GM10266 (cell line): ENCODE results near the gene CLEC4C.

Experiments
- DNase-seq: peaks from one replicate; pipeline ENCODE4 v3.0.0; 2012; ENCODE audit errors: extremely low spot score
- TF ChIP-seq, protein P1 (sequence below): IDR thresholded peaks from 2 replicates; pipeline ENCODE4 v1.5.1; 2012; ENCODE audit warnings: mild to moderate bottlenecking, low read depth; ENCODE audit not compliant: control insufficient read depth, insufficient read depth; ENCODE audit errors: missing control alignments

CLEC4C gene

DNA sequence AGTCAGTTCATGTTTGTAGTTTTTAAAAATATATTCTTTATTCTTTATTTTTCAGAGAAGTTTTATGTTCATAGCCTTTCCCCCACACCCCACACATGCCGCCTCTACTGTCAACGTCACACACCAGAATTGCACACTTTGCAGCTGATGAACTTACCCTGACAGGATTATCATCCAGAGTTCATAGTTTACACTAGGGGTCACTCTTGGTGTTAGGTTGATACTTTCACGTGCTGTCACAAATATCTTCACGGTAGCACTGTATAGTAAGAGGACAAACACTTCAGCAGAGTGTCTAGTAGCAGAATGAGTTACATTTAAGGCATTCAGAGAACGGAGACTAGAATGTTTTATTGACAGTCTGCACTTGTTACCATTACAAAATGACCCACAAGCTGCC, 30.8 kb downstream of the CLEC4C start:
- TF ChIP-seq, protein P1, sequence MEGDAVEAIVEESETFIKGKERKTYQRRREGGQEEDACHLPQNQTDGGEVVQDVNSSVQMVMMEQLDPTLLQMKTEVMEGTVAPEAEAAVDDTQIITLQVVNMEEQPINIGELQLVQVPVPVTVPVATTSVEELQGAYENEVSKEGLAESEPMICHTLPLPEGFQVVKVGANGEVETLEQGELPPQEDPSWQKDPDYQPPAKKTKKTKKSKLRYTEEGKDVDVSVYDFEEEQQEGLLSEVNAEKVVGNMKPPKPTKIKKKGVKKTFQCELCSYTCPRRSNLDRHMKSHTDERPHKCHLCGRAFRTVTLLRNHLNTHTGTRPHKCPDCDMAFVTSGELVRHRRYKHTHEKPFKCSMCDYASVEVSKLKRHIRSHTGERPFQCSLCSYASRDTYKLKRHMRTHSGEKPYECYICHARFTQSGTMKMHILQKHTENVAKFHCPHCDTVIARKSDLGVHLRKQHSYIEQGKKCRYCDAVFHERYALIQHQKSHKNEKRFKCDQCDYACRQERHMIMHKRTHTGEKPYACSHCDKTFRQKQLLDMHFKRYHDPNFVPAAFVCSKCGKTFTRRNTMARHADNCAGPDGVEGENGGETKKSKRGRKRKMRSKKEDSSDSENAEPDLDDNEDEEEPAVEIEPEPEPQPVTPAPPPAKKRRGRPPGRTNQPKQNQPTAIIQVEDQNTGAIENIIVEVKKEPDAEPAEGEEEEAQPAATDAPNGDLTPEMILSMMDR = no peak
- DNase-seq = no peak

- TF ChIP-seq, protein P1 = no peak
- no peak for DNase-seq
Observed at GRCh38 chr12:7712841-7713442, 34.2 kb downstream of the CLEC4C start.

DNA sequence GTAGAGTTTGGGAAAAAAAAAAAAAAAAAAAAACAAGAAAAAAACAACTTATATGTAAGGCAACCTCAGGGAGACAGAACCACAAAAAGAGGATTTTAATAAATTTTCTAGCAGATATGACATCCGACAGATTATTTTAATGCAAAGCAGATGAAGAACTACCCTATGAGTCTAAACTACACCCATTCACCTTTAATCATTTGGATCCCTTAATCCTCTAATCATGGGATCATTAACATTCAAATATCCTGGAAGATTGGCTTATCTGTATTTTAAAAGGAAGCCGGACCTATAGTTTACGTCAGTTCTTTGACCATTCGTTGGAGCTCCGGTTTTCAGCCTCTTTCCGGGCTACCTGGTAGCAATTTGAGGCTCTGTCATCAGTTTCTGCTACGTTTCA, 36.0 kb downstream of the CLEC4C start, which contains the start of gene DPPA3:
Gene DPPA3 (plus strand): TSS at position 301 of the 400 bp plus-strand sequence. CDS start 138 bp downstream, outside the sequence.
- TF ChIP-seq, protein P1 = no peak
- DNase-seq = no peak

GRCh38 chr12:7709969-7710675, 37.1 kb downstream of the CLEC4C start:
- TF ChIP-seq, protein P1 = no peak
- no peak for DNase-seq

DNA sequence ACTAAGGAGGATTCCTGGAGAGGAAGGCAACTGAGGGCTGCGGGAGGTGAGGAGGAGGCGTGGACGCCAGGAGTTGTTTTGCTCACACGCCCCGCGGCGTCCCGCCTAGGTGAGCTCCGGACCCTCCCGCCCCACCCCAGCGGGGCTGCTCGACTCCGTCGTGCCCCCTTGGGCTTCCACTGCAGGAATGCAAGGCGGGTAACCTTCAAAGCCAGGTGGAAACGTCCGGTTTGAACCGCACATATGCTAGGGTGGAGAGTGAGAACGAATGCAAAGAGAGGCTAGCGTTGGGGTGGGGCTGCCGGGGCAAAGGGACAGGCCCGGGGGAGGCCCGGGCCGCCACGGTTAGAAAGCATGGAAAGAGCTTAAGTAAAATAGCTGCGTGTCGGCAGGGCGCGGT, 41.3 kb downstream of the CLEC4C start:
- TF ChIP-seq, protein P1 = no peak
- no peak for DNase-seq

DNA sequence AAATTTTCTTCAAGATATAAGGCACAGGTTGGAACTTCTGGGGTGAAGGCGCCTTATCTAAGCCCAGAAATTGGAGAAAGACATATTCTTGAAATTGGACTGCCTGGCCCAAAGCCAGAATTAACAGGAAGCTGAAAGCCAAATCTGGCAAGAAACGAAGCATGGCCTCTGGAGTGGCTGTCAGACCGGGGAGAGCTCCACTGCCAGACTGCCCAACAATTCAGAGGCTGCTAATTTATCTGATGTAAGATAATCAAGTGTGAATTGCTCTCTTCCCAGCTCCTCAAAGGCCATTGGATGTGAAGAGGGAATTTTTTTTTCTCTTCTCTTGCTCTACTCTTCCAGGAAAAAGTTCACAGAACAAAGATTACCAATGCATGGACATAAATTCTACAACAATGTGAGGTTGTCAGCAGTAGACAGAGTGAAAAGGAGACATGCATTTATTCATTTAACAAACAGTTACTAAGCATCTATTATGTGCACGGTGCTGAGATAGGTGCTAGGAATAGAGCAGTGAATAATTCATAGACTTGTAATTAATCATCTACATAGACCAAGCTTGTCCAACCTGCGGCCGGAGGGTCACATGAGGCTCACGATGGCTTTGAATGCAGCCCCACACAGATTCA, 51.5 kb downstream of the CLEC4C start, which contains the start of gene GDF3:
Gene GDF3 (minus strand): TSS at position 210 of the 632 bp plus-strand sequence. CDS start 47 bp downstream, at position 163.
- TF ChIP-seq, protein P1 = no peak
- no peak for DNase-seq

DNA sequence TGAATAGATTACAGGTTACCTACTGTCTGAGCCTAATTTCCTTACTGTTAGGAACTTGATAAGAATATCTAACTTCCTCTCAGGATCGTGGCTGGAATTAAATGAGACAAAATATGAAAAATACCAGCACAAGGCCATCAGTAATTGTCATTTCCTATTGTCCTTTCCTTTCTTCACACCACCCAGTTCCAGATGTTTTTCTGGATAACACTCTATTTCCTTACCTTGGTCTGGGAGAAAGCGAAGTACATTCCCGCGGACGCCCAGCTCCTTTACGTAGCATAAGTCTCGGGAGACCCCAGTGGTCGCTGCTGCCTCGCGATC, 52.0 kb downstream of the CLEC4C start:
- TF ChIP-seq, protein P1 = no peak
- DNase-seq = no peak
